Right hindlimb (tissue), 1 donor: ENCODE data around the gene GON4L.
A peak's percentile ranks its signal among the peaks of the same experiment; 100 is the strongest.
"Not testable (repeated sequence)": the region's sequence is repeated elsewhere in the genome, so short reads cannot be mapped to it uniquely, and the experiment has no call there.

ENCODE experiments used
- DNase-seq: peaks from one replicate; pipeline ENCODE4 v3.0.0-alpha.2; 2018

The GON4L gene

GRCh38 chr1:155741908-155742307, 115.1 kb downstream of the GON4L start:
- no peak for DNase-seq

- no peak for DNase-seq
Measured at GRCh38 chr1:155740995-155741394, 116.0 kb downstream of the GON4L start.

DNA sequence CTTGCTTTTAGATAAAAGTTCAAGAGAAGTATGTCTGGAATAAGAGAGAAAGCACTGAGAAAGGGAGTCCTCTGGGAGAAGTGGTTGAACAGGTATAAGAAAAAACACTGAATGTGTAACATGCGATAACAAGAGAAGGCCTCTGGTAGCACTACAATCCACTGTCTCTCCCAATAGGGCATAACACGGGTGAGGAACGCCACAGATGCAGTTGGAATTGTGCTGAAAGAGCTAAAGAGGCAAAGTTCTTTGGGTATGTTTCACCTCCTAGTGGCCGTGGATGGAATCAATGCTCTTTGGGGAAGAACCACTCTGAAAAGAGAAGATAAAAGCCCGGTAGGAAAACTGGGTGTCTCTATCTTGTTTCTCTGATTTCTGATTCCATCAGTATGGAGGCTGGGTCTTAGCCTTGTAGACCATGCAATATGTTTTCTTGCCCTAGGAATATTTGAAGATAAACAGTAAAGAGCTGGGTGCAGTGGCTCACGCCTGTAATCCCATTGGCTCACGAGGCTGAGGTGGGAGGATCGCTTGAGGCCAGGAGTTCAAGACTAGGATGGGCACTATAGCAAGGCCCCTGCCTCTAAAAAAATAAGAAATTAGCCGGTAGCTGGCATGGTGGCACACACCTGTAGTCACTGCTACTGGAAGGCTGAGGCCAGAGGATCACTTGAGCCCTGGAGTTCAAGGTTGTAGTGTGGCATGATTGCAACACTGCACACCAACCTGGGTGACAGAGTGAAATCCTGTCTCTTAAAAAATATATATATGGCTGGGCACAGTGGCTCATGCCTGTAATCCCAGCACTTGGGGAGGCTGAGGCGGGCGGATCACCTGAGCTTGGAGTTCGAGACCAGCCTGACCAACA, 127.7 kb downstream of the GON4L start:
- DNase-seq, result peak; percentile 39

DNA sequence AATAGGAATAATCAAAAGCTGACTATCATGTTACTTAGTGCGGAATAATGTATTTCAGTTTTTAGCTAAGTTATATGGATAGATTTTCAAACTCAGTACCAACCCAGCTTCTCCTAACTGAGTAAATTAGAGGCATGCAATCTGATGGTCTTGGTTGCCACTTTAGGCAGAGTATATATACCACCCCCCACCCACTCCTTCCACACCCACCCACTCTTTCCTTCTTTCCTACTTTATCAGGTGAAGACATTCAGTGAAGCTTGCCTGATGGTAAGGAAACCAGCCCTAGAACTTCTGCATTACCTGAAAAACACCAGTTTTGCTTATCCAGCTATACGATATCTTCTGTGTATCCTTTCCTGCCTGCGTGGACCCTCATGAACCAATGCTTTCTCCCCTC, 131.9 kb downstream of the GON4L start:
- DNase-seq, result no peak

- no peak for DNase-seq
Measured at GRCh38 chr1:155719703-155720102, 137.3 kb downstream of the GON4L start.

GRCh38 chr1:155718524-155719115, 138.4 kb downstream of the GON4L start:
- DNase-seq, result not testable (repeated sequence)

DNA sequence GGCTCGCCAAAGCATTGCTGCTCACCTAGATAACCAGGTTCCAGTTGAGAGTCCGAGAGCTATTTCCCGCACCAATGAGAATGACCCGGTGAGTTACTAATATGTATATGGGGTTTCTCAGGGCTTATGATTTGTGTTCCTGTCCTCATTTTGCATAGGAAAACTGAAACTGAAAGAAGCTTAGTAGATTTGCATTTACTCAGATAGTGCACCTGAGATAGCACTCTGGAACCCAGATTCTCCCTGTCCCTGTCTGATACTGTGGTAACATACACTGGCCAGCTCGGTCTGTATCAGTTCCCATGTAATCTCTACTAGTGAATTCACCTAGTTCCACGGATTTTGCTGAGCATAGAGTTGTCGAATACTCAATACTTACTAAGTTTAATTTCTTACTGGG, 140.0 kb downstream of the GON4L start:
- DNase-seq, result no peak

- DNase-seq, result no peak
Measured at GRCh38 chr1:155715777-155716176, 141.2 kb downstream of the GON4L start.

DNA sequence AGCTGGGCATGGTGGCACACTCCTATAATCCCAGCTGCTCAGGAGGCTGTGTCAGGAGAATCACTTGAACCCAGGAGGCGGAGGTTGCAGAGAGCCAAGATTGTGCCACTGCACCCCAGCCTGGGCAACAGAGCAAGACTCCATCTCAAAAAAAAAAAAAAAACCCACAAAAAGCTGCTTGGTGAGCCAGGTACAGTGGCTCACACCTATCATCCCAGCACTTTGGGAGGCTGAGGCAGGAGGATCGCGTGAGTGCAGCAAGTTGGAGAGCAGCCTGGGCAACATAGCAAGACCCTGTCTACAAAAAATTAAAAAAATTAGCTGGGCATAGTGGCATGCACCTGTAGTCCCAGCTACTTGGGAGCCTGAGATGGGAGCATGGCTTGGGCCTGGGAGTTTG, 142.0 kb downstream of the GON4L start:
- not testable (repeated sequence) for DNase-seq

DNA sequence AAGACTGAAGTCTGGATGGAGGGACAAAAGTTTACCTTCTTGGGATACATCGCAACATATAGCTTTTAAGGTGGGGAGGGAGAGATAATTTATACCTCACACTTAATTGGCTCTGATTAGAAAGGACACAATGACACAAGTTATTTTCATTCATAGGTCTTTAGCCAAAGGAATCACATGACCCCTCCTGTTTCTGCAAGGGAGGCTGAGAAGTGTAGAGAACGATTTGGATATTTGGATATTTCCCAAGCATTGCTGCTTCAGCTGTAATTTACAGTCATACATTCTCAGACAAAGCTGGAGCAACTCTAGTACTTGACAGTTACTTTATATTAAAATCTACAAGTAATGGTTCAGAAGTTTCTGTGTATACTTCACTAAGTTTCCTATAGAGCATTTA, 143.9 kb downstream of the GON4L start:
- no peak for DNase-seq

- not testable (repeated sequence) for DNase-seq
Measured at GRCh38 chr1:155712636-155713035, 144.4 kb downstream of the GON4L start.

GRCh38 chr1:155711457-155711856, 145.6 kb downstream of the GON4L start:
- not testable (repeated sequence) for DNase-seq

DNA sequence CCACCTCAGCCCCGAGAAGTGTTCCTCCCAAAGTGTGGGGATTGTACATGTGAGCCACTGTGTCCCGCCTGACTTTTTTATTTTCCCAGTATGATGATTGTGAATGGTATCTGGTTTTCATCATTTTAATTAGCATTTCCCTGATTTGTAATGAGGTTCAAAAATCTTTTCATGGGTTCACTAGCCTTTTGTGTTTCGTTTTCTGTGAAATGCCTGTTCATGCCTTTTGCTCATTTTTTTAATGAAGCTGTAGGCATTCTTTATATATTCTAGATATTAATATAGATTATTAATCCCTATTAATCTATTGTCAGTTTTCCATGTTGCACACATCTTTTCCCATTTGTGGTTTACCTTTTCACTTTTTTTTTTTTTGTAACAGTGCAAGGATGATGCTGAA, 147.6 kb downstream of the GON4L start:
- no peak for DNase-seq

DNA sequence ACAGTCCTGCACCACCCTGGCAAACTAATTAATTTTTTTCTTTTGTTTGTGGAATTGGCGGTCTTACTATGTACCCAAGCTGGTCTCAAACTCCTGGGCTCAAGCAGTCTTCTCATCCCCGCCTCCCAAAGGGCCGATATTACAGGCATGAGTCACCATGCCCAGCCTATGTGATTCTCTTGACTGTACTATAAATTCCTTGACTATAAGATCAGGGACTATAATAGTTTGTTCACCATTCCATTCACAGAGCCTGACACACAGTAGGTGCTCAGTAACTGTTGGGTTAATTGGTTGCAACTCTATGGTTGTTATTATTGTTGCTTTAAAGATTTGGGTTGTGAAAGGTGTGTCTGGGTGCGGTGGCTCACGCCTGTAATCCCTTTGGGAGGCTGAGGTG, 150.9 kb downstream of the GON4L start:
- DNase-seq, result no peak

- not testable (repeated sequence) for DNase-seq
Measured at GRCh38 chr1:155704414-155704813, 152.6 kb downstream of the GON4L start.

DNA sequence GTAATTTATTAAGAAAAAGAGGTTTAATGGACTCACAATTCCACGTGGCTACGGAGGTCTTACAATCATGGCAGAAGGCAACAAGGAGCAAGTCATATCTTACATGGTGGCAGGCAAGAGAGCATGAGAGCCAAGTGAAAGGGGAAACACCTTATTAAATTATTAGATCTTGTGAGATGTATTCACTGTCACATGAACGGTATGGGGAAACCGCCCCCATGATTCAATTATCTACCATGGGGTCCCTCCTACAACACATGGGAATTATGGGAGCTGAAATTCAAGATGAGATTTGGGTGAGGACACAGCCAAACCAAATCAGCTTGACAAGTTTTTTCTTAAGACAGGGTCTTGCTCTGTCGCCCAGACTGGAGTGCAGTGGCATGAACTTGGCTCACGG, 153.8 kb downstream of the GON4L start:
- no peak for DNase-seq

GRCh38 chr1:155701675-155702074, 155.3 kb downstream of the GON4L start:
- not testable (repeated sequence) for DNase-seq
